HCT116 (cell line): Measurements from ENCODE around the gene DOCK11. TPM values are rescaled to one million over a fixed set of nuclear protein-coding genes. Genes with fewer than 3 reads are reported as not detected.

ENCODE experiments used
- ATAC-seq: fragments of 200-7000 bp; cut with Tn5 transposase; 2 replicates; pipeline ENCODE4 v1.9.1; 2020; ENCODE audit warnings: mild to moderate bottlenecking, moderate library complexity
- Bru-seq: library from RNA; stranded (reverse); fragments of 400-500 nt; gene quantifications from one replicate; lab custom pipeline; 2021; lab: Mats Ljungman, UMichigan
- BruChase-seq, 2 experiments: library from RNA; stranded (reverse); fragments of 400-500 nt; gene quantifications; one replicate each; lab custom pipeline; 2021; lab: Mats Ljungman, UMichigan
- BruUV-seq: library from RNA; stranded (reverse); fragments of 400-500 nt; replicated peaks from 2 replicates; lab custom pipeline; 2021; lab: Mats Ljungman, UMichigan
- CTCF ChIA-PET: fragments of 300-600 bp; sonication (Branson Sonifier 250); formaldehyde crosslinking; loops from one replicate; lab custom pipeline; 2021; ENCODE audit warnings: antibody characterized with exemption; lab: Charles Lee
- POLR2A ChIA-PET: fragments of 300-600, 350-600 bp; sonication (Branson Sonifier 250); formaldehyde crosslinking; loops from one replicate; lab custom pipeline; 2021; ENCODE audit warnings: antibody characterized with exemption; lab: Charles Lee
- RAD21 ChIA-PET, 2 experiments: fragments of 300-600 bp; sonication (Branson Sonifier 250); formaldehyde crosslinking; loops; one replicate each; lab custom pipeline; 2023; ENCODE audit warnings: low total read pairs in 2 of 2; ENCODE audit not compliant: uncharacterized antibody in 2 of 2, unreplicated experiment in 2 of 2, low non-redundant PET in 1 of 2; lab: Charles Lee
- DNase-seq: peaks from one replicate; pipeline ENCODE4 v3.0.0-alpha.2; 2010; ENCODE audit warnings: low read depth, low spot score
- H2AFZ ChIP-seq: fragments of 200-600 bp; shearing (Covaris generic), sonication (generic); 2 replicates; pipeline ENCODE4 v1.6.1; 2017; ENCODE audit warnings: low read depth, mixed run types, mixed read lengths, antibody characterized with exemption, low read length; ENCODE audit not compliant: poor library complexity, severe bottlenecking
- H3K27ac ChIP-seq: 2 replicates; pipeline ENCODE4 v1.5.1; 2012; ENCODE audit warnings: low read depth, low read length
- H3K27me3 ChIP-seq: fragments of 200-600 bp; sonication (generic); 2 replicates; pipeline ENCODE4 v1.6.1; 2016; ENCODE audit warnings: mixed run types, low read length, mixed read lengths; ENCODE audit not compliant: insufficient read depth
- H3K36me3 ChIP-seq, 2 experiments: fragments of 200-500 bp in 1 of 2; fragments of 200-600 bp in 1 of 2; sonication (Bioruptor generic) in 1 of 2; sonication (generic) in 1 of 2; 2 replicates each; pipeline versions ENCODE4 v1.5.1 to v1.6.1; 2014 to 2016; ENCODE audit warnings: low read length in 2 of 2, inconsistent platforms in 1 of 2, mixed read lengths in 1 of 2, mixed run types in 1 of 2; ENCODE audit not compliant: insufficient read depth in 2 of 2, control insufficient read depth in 1 of 2
- H3K4me1 ChIP-seq, 2 experiments: fragments of 200-600 bp in 1 of 2; sonication (generic) in 1 of 2; 2 replicates each; pipeline versions ENCODE4 v1.5.1 to v1.6.1; 2012 to 2017; ENCODE audit warnings: low read length in 2 of 2, inconsistent platforms in 1 of 2, mild to moderate bottlenecking in 1 of 2, mixed read lengths in 1 of 2, mixed run types in 1 of 2, moderate library complexity in 1 of 2; ENCODE audit not compliant: insufficient read depth in 2 of 2, control insufficient read depth in 1 of 2
- H3K4me2 ChIP-seq: fragments of 200-600 bp; sonication (generic); 2 replicates; pipeline ENCODE4 v1.6.1; 2017; ENCODE audit warnings: mixed run types, low read length, mixed read lengths
- H3K4me3 ChIP-seq, 2 experiments: fragments of 200-600 bp in 1 of 2; sonication (generic) in 1 of 2; replicated peaks in 1 of 2; 2 replicates each; pipeline ENCODE4 v1.5.1; 2011 to 2016; ENCODE audit warnings: low read length in 2 of 2, control low read depth in 1 of 2, low read depth in 1 of 2, mild to moderate bottlenecking in 1 of 2, mixed read lengths in 1 of 2, mixed run types in 1 of 2
- H3K79me2 ChIP-seq: fragments of 200-600 bp; sonication (generic); 2 replicates; pipeline ENCODE4 v1.6.1; 2017; ENCODE audit warnings: mild to moderate bottlenecking, mixed run types, low read length, moderate library complexity, mixed read lengths; ENCODE audit not compliant: insufficient read depth
- H3K9ac ChIP-seq: fragments of 200-600 bp; sonication (generic); 2 replicates; pipeline ENCODE4 v1.6.1; 2016; ENCODE audit warnings: low read length, mixed read lengths
- H3K9me2 ChIP-seq: fragments of 200-600 bp; sonication (generic), shearing (Covaris generic); 2 replicates; pipeline ENCODE4 v1.6.1; 2017; ENCODE audit warnings: mixed run types, mild to moderate bottlenecking, moderate library complexity; ENCODE audit not compliant: insufficient read depth
- H3K9me3 ChIP-seq, 2 experiments: fragments of 200-500 bp in 1 of 2; fragments of 200-600 bp in 1 of 2; sonication (Bioruptor generic) in 1 of 2; sonication (generic) in 1 of 2; 2 replicates each; pipeline ENCODE4 v1.6.1; 2014 to 2017; ENCODE audit warnings: low read length in 2 of 2, mixed read lengths in 2 of 2, inconsistent platforms in 1 of 2, low read depth in 1 of 2, mild to moderate bottlenecking in 1 of 2, mixed run types in 1 of 2, moderate library complexity in 1 of 2; ENCODE audit not compliant: control insufficient read depth in 1 of 2, insufficient read depth in 1 of 2
- H4K20me1 ChIP-seq: fragments of 200-600 bp; sonication (generic), shearing (Covaris generic); 2 replicates; pipeline ENCODE4 v1.6.1; 2017; ENCODE audit warnings: mixed run types, mild to moderate bottlenecking, moderate library complexity; ENCODE audit not compliant: insufficient read depth
- CBX3 ChIP-seq: IDR thresholded peaks from 2 replicates; pipeline ENCODE4 v1.6.1; 2012; ENCODE audit warnings: low read depth
- CEBPB ChIP-seq: IDR thresholded peaks from 2 replicates; pipeline ENCODE4 v1.6.1; 2012; ENCODE audit warnings: low read depth
- EGR1 ChIP-seq: IDR thresholded peaks from 2 replicates; pipeline ENCODE4 v1.6.1; 2012; ENCODE audit warnings: low read depth
- EZH2 ChIP-seq: fragments of 200-600 bp; sonication (generic); IDR thresholded peaks from 2 replicates; pipeline ENCODE4 v1.6.1; 2017; ENCODE audit warnings: antibody characterized with exemption, mixed run types
- EZH2phosphoT487 ChIP-seq: fragments of 200-600 bp; IDR thresholded peaks from 2 replicates; pipeline ENCODE4 v1.6.1; 2018; ENCODE audit warnings: antibody characterized with exemption, borderline replicate concordance
- POLR2A ChIP-seq: IDR thresholded peaks from 2 replicates; pipeline ENCODE4 v1.7.0; 2011; ENCODE audit warnings: borderline replicate concordance; ENCODE audit not compliant: insufficient read depth, insufficient read length; ENCODE audit errors: extremely low read depth
- POLR2AphosphoS5 ChIP-seq: IDR thresholded peaks from 2 replicates; pipeline ENCODE4 v1.6.1; 2011; ENCODE audit warnings: mild to moderate bottlenecking, low read depth, low read length, moderate library complexity
- SP1 ChIP-seq: IDR thresholded peaks from 2 replicates; pipeline ENCODE4 v1.6.1; 2012; ENCODE audit warnings: low read depth
- SRF ChIP-seq: IDR thresholded peaks from 2 replicates; pipeline ENCODE4 v1.6.1; 2012; ENCODE audit warnings: low read depth
- TCF7L2 ChIP-seq: IDR thresholded peaks from 2 replicates; pipeline ENCODE4 v1.7.0; 2011; ENCODE audit warnings: borderline replicate concordance, inconsistent platforms; ENCODE audit not compliant: insufficient read depth, insufficient read length; ENCODE audit errors: extremely low read depth
- ZFX ChIP-seq: fragments of 450-650 bp; IDR thresholded peaks from 2 replicates; pipeline ENCODE4 v1.6.1; 2017
- ZNF274 ChIP-seq: fragments of 200-500 bp; sonication (Bioruptor generic); IDR thresholded peaks from 2 replicates; pipeline ENCODE4 v1.6.1; 2014; ENCODE audit warnings: mild to moderate bottlenecking, low read depth, low read length, inconsistent platforms
- intact Hi-C: fragments of 100-400 bp; cut with micrococcal nuclease; formaldehyde crosslinking; loops from 2 replicates; pipeline ENCODE4 v1.10.0; 2022
- long read RNA-seq: library from polyadenylated mRNA; unstranded; transcript quantifications from one replicate; pipeline ENCODE4 v2.0.0, GENCODE V29; 2021; ENCODE audit not compliant: unreplicated experiment
- polyA plus RNA-seq: library from polyadenylated mRNA; unstranded; fragments of >200 nt; gene quantifications from 2 replicates; pipeline ENCODE4 v1.2.1, GENCODE V29; 2012; ENCODE audit warnings: missing spikeins
- total RNA-seq: library from RNA; stranded (reverse); gene quantifications from one replicate; pipeline ENCODE4 v1.2.1, GENCODE V29; 2021; ENCODE audit not compliant: unreplicated experiment
- TF ChIP-seq, protein P1 (sequence below): IDR thresholded peaks from 2 replicates; pipeline ENCODE4 v1.6.1; 2012
- TF ChIP-seq, protein P2 (sequence below), 3 experiments: fragments of 200-600 bp in 1 of 3; sonication (generic) in 1 of 3; IDR thresholded peaks in 2 of 3; conservative IDR thresholded peaks in 1 of 3; 2 replicates each; pipeline ENCODE4 v1.5.1; 2012 to 2017; ENCODE audit warnings: low read depth in 2 of 3, low read length in 2 of 3, antibody characterized with exemption in 1 of 3, borderline replicate concordance in 1 of 3, control low read depth in 1 of 3, mild to moderate bottlenecking in 1 of 3, mixed read lengths in 1 of 3, mixed run types in 1 of 3, moderate library complexity in 1 of 3; ENCODE audit not compliant: insufficient read depth in 1 of 3

DOCK11 gene
- total RNA-seq (0.59 TPM), Bru-seq, nascent RNA (percentile 27 among the genes with signal in this experiment), BruChase-seq, experiment 1, labeled RNA remaining after a 6-hour chase (percentile 19 among the genes with signal in this experiment), BruChase-seq, experiment 2, labeled RNA remaining after a 2-hour chase (percentile 23 among the genes with signal in this experiment)
- polyA plus RNA-seq = 0.02 and 0.31 TPM in 2 replicates
- long read RNA-seq = 0 reads

DNA sequence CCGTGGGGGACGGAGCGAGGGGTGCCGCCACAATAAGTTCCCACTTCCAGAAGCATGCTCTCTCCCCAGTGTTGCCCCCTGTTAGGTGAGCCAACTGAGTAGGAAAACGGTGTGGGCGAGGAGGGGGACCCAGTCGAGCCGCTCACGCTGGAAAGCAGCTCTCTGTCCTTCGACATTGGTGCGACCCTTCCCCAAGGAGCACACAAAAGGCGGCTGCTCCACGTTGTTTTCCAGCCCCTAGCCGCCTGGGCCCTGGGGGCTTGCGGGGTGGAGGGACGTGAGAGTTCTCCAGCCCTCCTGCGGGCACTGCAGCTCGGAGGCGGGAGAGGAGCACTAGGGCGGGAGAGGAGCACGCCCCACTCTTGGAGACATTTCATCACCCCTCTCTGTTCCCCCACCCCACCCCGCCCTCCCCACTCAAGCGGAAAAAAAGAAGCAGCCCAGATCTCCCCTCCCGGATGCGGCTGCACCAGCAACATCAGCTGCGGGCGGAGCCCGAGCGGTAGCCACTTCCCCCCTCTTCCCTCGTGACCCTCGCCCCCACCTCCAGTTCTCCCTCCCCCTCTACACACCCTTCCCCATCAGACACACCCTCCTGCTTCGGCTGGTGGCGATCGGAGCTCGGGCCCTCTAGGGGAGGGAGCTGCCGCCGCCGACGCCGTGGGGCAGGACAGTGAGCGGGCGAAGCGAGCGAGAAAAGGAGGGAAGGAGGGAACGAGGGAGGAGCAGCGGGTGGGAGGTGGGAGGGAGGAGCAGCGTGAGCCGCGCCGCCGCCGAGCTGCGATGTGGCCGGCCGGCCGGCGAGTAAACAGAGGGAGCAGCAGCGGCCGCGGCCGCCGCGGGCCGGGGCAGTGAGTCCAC lies at the start of gene DOCK11:
DOCK11 (plus strand) TSS at position 755 of the 861 bp plus-strand sequence. CDS start 157 bp downstream, outside the sequence.
- H2AFZ ChIP-seq = peak within 1 kb of the TSS; percentile 61
- TF ChIP-seq EGR1 = no peak
- TF ChIP-seq, protein P1, sequence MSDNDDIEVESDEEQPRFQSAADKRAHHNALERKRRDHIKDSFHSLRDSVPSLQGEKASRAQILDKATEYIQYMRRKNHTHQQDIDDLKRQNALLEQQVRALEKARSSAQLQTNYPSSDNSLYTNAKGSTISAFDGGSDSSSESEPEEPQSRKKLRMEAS = peak; percentile 70
- H3K4me3 ChIP-seq = peak within 1 kb of the TSS; percentile 46 to 59
- ChIA-PET CTCF (no interaction called here), RAD21 (interaction anchor here in 1 of 2 experiments (0.7 kb wide), 1 partner anchor 313 kb away, joined by 5 read pairs; no protein-coding TSS in a partner anchor), POLR2A (no interaction called here)
- H3K9ac ChIP-seq = no peak within 1 kb of the TSS
- no peaks in the 10 kb centered on the region for H3K79me2 ChIP-seq
- H3K36me3 ChIP-seq = no peaks in the 10 kb centered on the region
- ATAC-seq (peak; percentile 84), DNase-seq (no peak)
- no peaks in the 10 kb centered on the region; the same call in 1 of the 2 replicates for H3K27me3 ChIP-seq
- intact Hi-C loops = loop anchor here (2.0 kb wide), 1 partner anchor 56 kb away; no protein-coding TSS in a partner anchor
- peak within 1 kb of the TSS; percentile 80 for H3K4me2 ChIP-seq
- no peaks in the 10 kb centered on the region for H3K9me2 ChIP-seq
- no peaks in the 10 kb centered on the region for H3K9me3 ChIP-seq
- BruUV-seq = no TSS peak
- peaks cover 3 to 9% of the 10 kb centered on the region in 2 experiments; a peak in 1 of 4 replicates for H3K4me1 ChIP-seq
- no peaks in the 10 kb centered on the region for H4K20me1 ChIP-seq
- no peak within 1 kb of the TSS for H3K27ac ChIP-seq

DNA sequence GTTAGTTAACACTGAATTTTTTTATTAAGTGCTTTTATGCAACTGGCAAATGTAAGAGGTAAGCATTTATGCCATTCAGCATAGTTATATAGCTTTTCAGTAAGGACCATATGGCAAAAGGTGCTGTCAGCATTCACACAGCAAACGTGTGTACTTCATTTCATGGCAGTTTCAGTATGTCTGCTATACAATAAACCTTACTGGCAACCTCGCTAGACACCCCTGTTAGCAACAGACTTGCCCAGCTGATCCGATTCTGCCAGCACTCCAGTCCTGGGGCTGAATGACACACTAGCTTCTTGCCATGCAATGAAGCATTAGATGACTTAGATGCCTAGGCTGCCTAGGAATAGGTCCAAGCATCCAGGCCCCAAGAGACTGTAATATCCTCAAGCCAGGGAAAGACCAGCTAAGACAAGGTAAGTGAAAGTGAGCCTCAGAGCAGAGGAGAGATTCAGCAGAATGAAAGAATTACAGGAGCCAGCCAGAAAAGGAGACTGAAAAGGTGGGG lies 47.3 kb upstream of the DOCK11 start:
- no peak overlapping the region for H2AFZ ChIP-seq
- ATAC-seq (no peak), DNase-seq (no peak)
- H3K9me3 ChIP-seq = no peaks in the 10 kb centered on the region
- H3K4me1 ChIP-seq = no peaks in the 10 kb centered on the region
- BruUV-seq = no TSS peak
- no peaks in the 10 kb centered on the region for H4K20me1 ChIP-seq
- POLR2A ChIA-PET = no interaction called here
- no peak overlapping the region for H3K4me2 ChIP-seq
- CTCF ChIA-PET = no interaction called here
- H3K9ac ChIP-seq = no peak overlapping the region
- no peaks in the 10 kb centered on the region for H3K9me2 ChIP-seq
- no peaks in the 10 kb centered on the region for H3K79me2 ChIP-seq
- no peak overlapping the region for H3K27ac ChIP-seq
- H3K27me3 ChIP-seq = no peaks in the 10 kb centered on the region
- no peak overlapping the region for H3K4me3 ChIP-seq
- no peaks in the 10 kb centered on the region for H3K36me3 ChIP-seq
- intact Hi-C loops = no loop called here
- RAD21 ChIA-PET = no interaction called here
- TF ChIP-seq ZNF274 (no peak), POLR2AphosphoS5 (no peak), ZFX (no peak), TCF7L2 (no peak), SRF (no peak), POLR2A (no peak), EZH2phosphoT487 (no peak), EZH2 (no peak), SP1 (no peak), EGR1 (no peak), CBX3 (no peak), CEBPB (no peak)
- TF ChIP-seq, protein P1 = no peak
- TF ChIP-seq, protein P2, sequence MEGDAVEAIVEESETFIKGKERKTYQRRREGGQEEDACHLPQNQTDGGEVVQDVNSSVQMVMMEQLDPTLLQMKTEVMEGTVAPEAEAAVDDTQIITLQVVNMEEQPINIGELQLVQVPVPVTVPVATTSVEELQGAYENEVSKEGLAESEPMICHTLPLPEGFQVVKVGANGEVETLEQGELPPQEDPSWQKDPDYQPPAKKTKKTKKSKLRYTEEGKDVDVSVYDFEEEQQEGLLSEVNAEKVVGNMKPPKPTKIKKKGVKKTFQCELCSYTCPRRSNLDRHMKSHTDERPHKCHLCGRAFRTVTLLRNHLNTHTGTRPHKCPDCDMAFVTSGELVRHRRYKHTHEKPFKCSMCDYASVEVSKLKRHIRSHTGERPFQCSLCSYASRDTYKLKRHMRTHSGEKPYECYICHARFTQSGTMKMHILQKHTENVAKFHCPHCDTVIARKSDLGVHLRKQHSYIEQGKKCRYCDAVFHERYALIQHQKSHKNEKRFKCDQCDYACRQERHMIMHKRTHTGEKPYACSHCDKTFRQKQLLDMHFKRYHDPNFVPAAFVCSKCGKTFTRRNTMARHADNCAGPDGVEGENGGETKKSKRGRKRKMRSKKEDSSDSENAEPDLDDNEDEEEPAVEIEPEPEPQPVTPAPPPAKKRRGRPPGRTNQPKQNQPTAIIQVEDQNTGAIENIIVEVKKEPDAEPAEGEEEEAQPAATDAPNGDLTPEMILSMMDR (IDR thresholded peaks at IDR 0.05 in 2 of 3, conservative IDR thresholded peaks at IDR 0.05 in 1 of 3; ENCODE audit: borderline replicate concordance in 1 of 3, insufficient read depth in 1 of 3, low read depth in 2 of 3, low read length in 2 of 3) = no peak
